H1 (cell line): ENCODE results near the gene ARHGAP8.

ENCODE experiments used
- POLR2A ChIP-seq, 2 experiments: IDR thresholded peaks; 1 replicate in 1 of 2; 2 replicates in 1 of 2; pipeline ENCODE4 v1.6.1; 2011; ENCODE audit warnings: low read depth in 2 of 2, low read length in 2 of 2, mild to moderate bottlenecking in 2 of 2; ENCODE audit errors: control extremely low read depth in 1 of 2
- YY1 ChIP-seq: IDR thresholded peaks from 2 replicates; pipeline ENCODE4 v1.6.1; 2011; ENCODE audit warnings: low read depth, mild to moderate bottlenecking, low read length

- no peak for TF ChIP-seq YY1
- no peak for TF ChIP-seq POLR2A (IDR thresholded peaks at IDR 0.05; ENCODE audit: control extremely low read depth in 1 of 2, low read depth in 2 of 2, low read length in 2 of 2)
These were observed 145.9 kb downstream of the ARHGAP8 start for GRCh38 chr22:44898236-44898635.
